ENCODE results near the gene POPDC2. TPM values are rescaled to one million over a fixed set of nuclear protein-coding genes. Genes with fewer than 3 reads are reported as not detected.
A peak's percentile ranks its signal among the peaks of the same experiment; 100 is the strongest.

Gene POPDC2
- total RNA-seq, 2 donors from 2014 or later, result 8.7 to 26.5 TPM

DNA sequence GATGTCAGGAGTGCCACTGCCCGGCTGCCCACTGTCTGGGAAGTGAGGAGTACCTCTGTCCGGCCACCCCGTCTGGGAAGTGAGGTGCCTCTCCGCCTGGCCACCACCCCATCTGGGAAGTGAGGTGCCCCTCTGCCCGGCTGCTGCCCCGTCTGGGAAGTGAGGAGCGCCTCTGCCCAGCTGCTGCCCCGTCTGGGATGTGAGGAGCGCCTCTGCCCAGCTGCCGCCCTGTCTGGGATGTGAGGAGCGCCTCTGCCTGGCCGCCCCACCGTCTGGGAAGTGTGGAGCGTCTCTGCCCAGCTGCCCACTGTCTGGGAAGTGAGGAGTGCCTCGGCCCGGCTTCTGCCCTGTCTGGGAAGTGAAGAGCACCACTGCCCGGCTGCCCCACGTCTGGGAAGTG, 13.5 kb upstream of the POPDC2 start:
- no peak for DNase-seq (ENCODE audit: low spot score)
- TF ChIP-seq, protein P1, sequence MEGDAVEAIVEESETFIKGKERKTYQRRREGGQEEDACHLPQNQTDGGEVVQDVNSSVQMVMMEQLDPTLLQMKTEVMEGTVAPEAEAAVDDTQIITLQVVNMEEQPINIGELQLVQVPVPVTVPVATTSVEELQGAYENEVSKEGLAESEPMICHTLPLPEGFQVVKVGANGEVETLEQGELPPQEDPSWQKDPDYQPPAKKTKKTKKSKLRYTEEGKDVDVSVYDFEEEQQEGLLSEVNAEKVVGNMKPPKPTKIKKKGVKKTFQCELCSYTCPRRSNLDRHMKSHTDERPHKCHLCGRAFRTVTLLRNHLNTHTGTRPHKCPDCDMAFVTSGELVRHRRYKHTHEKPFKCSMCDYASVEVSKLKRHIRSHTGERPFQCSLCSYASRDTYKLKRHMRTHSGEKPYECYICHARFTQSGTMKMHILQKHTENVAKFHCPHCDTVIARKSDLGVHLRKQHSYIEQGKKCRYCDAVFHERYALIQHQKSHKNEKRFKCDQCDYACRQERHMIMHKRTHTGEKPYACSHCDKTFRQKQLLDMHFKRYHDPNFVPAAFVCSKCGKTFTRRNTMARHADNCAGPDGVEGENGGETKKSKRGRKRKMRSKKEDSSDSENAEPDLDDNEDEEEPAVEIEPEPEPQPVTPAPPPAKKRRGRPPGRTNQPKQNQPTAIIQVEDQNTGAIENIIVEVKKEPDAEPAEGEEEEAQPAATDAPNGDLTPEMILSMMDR (IDR thresholded peaks at IDR 0.05), result no peak
- TF ChIP-seq POLR2AphosphoS5 (IDR thresholded peaks at IDR 0.05) (no peak), POLR2A (IDR thresholded peaks at IDR 0.05) (no peak)
- Histone ChIP-seq H3K27me3 (replicated peaks; ENCODE audit: insufficient read depth) (no peaks in the 10 kb centered on the region), H3K9me3 (no peaks in the 10 kb centered on the region), H3K4me1 (replicated peaks) (peaks cover 10% of the 10 kb centered on the region), H3K27ac (no peak overlapping the region), H3K4me3 (no peak overlapping the region), H3K36me3 (peaks cover 0 to 5% of the 10 kb centered on the region in 2 donors)
- intact Hi-C loops (cut with DNase I), result loop anchor here (10.0 kb wide), 1 partner anchor 179 kb away; the partner anchor contains the start of gene TIMMDC1
- WGBS, result 92% methylated on average over 18 of the region's 18 CpGs

DNA sequence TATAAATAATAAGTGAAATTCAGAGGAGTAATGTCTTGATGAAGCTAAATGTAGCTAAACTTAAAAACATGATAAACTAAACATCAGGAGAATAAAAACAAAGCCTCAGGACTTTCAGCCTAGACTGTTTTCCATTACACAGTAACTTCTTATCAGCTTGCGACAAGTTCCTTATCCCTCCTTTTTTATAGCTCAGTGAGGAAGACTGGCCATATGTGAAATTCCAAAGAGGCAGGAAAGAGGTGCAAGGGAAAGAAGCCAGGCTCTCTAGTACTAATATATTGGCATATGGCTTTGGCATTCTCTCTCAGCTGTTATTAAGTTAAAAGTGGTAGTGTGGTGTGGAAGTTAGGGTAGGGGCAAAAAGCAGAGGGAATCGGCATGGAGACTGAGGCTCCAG, 12.4 kb upstream of the POPDC2 start:
- Histone ChIP-seq H3K27ac (no peak overlapping the region), H3K36me3 (peaks cover 0 to 5% of the 10 kb centered on the region in 2 donors), H3K27me3 (replicated peaks; ENCODE audit: insufficient read depth) (no peaks in the 10 kb centered on the region), H3K4me3 (no peak overlapping the region), H3K4me1 (replicated peaks) (peaks cover 10% of the 10 kb centered on the region), H3K9me3 (no peaks in the 10 kb centered on the region)
- intact Hi-C loops (cut with DNase I), result loop anchor here (10.0 kb wide), 1 partner anchor 178 kb away; the partner anchor contains the start of gene TIMMDC1
- no peak for DNase-seq (ENCODE audit: low spot score)
- TF ChIP-seq POLR2AphosphoS5 (IDR thresholded peaks at IDR 0.05) (no peak), POLR2A (IDR thresholded peaks at IDR 0.05) (no peak)
- TF ChIP-seq, protein P1 (IDR thresholded peaks at IDR 0.05), result no peak
- 83% methylated on average over 2 of the region's 2 CpGs for WGBS

DNA sequence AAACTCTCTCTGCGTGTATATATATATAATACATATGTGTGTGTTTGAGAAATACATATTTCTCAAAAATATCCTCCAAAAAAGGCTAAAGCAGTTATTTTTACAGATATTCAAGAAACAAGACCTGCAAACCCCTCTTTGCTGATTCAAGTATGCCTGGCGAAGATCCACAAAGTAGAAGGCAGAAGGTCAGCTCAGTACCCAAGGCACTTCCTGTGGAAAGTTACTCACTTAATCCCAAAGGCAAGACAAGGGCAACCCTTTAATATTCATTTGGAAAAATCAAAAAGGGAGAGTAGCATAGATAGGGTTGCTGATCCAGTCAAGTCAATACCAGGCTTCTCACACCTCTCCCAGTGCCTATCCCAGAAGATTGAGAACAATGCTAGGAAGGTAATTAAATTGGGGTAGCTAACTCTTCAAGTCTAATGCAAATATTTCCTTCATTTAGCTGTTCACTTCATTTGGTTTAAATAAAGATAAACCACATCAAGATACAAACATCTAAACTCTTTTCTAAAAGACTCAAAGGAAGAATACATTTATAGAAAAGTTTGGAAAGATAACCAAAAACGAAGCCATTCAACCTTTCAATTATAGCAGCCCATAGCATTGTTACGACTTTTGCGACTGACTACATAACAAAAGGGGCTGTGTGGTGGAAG, 9.6 kb upstream of the POPDC2 start:
- H3K27me3 ChIP-seq (replicated peaks; ENCODE audit: insufficient read depth), result no peaks in the 10 kb centered on the region
- H3K36me3 ChIP-seq, result peaks cover 0 to 5% of the 10 kb centered on the region in 2 donors
- TF ChIP-seq, protein P1 (IDR thresholded peaks at IDR 0.05), result no peak
- intact Hi-C loops (cut with DNase I), result loop anchor here (10.0 kb wide), 1 partner anchor 175 kb away; the partner anchor contains the start of gene TIMMDC1
- 74% methylated on average over 5 of the region's 5 CpGs for WGBS
- no peak for DNase-seq (ENCODE audit: low spot score)
- H3K27ac ChIP-seq, result no peak overlapping the region
- H3K4me1 ChIP-seq (replicated peaks), result no peaks in the 10 kb centered on the region
- no peaks in the 10 kb centered on the region for H3K9me3 ChIP-seq
- no peak overlapping the region for H3K4me3 ChIP-seq

DNA sequence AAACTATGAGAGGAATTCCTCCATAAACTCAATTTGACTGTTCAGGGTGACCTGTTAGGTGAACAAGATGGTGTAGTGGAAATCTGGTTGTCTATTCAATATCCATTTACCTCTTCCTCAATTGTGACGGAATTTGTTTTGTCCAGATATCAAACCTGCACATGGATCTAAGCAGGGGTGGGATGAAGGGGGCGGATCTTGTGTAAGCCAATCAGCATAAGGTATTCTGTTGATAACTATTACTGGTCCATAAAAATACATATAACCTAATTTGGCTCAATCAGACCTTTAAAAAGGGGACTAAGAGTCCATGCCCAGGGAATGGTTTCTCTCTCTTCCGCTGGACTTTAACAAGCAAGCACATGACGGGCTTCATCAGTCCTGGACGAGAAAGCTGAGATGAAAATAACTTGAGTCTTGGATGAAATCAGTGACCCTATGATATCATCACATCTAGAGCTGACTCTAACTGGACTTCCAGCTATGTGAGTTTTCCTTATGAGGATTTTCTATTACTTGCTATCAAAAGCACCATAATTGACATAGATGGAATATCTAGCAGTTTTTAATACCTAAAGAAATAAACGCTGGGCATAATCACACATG, 5.7 kb upstream of the POPDC2 start:
- intact Hi-C loops (cut with DNase I), result no loop called here
- no peak for TF ChIP-seq POLR2AphosphoS5 (IDR thresholded peaks at IDR 0.05)
- Histone ChIP-seq H3K27ac (no peak overlapping the region), H3K27me3 (replicated peaks; ENCODE audit: insufficient read depth) (no peaks in the 10 kb centered on the region), H3K4me3 (no peak overlapping the region), H3K4me1 (replicated peaks) (no peaks in the 10 kb centered on the region), H3K9me3 (no peaks in the 10 kb centered on the region), H3K36me3 (no peaks in the 10 kb centered on the region)
- DNase-seq (ENCODE audit: low spot score), result no peak
- 75% methylated on average over 6 of the region's 6 CpGs for WGBS

DNA sequence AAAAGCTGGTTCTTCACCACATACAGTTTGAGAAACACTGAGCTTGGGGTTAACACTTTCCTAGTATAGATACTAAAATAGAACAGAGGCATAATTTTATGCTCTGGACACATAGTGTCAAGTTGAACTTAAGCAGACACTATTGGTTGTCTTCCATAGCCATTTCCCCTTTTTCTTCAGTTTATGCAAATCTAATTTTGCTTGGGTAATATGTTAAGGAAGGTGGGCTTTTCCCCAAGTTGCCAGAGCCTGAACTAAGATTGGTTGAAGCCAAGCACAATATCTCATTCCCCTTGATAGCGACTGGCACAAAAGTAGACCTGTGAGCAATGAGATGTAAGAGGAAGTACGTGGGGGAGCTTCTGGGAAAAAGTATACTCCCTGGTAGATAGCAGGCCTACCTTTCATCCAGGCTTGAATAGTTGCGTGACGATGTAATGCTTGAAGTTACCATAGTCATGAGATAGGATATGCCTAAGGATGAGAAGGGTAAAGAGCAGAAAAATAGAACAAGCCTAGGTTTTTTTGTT, 4.5 kb upstream of the POPDC2 start:
- Histone ChIP-seq H3K4me3 (no peak overlapping the region), H3K4me1 (replicated peaks) (no peaks in the 10 kb centered on the region), H3K27me3 (replicated peaks; ENCODE audit: insufficient read depth) (no peaks in the 10 kb centered on the region), H3K9me3 (no peaks in the 10 kb centered on the region), H3K27ac (peak overlapping the region; percentile 26 to 38), H3K36me3 (no peaks in the 10 kb centered on the region)
- TF ChIP-seq, protein P1 (IDR thresholded peaks at IDR 0.05), result no peak
- TF ChIP-seq POLR2AphosphoS5 (IDR thresholded peaks at IDR 0.05) (no peak), POLR2A (IDR thresholded peaks at IDR 0.05) (no peak)
- intact Hi-C loops (cut with DNase I), result loop anchor here (5.0 kb wide), 1 partner anchor 88 kb away; the partner anchor contains the start of gene ADPRH
- 88% methylated on average over 4 of the region's 4 CpGs for WGBS
- no peak for DNase-seq (ENCODE audit: low spot score)
